Right kidney (tissue), 1 donor: ENCODE data around the gene FGGY.

Source experiments
- DNase-seq: peaks from one replicate; pipeline ENCODE4 v3.0.0-alpha.2; 2016

FGGY gene

DNA sequence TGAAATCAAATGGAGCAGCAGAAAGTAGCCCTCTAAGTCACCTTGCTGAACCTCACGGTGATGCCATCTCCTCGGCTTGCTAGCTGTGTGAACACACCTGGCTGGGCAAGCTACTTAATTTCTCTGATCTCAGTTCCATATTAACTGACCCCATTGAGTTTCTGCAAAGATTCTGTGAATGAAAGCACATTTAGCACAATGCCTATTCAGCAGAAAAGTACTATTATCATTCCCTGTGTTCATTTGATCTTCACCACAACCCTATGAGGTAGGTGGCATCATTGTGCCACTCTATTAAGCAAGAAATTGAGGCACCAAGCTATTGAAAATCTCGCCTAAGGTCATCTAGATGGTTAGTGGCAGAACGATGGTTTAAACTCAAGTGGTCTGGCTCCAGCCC is 387.8 kb downstream of the FGGY start:
- no peak for DNase-seq

DNA sequence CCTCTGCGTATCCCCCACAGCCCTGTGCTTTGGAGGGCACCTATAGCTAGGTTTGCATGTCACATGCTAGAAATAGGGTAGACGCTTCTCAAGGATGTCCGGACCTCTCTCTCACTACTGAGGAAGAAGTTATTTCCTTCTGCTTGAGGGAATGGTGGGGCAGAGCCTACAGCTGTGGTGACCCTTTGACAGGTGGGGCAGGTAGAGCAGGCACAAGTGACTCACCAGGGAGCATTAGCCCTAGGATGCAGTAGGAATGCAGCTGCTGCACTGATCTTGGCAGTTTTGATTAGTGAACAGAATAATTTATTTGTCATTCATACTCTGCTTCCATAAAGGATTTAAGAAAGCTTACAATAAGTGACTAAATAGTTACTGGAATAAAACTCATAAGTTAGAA is 388.2 kb downstream of the FGGY start:
- DNase-seq, result no peak

DNA sequence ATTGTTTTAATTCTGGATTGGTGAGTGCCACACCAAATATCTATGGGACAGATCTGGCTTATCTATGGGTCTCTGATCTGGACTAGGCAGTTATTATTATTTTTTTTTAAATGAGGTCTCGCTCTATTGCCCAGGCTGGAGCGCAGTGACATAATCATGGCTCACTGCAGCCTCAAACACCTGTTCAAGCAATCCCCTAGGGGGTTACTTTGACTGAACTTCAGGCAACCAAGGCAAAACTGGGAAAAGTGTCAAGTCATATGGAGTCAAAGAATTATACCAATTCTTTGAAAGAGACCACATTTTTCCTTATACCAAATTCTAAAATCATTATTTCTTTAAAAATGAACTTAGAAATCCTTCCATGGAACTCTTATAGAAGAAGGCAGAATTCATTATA is 388.8 kb downstream of the FGGY start:
- DNase-seq, result no peak

DNA sequence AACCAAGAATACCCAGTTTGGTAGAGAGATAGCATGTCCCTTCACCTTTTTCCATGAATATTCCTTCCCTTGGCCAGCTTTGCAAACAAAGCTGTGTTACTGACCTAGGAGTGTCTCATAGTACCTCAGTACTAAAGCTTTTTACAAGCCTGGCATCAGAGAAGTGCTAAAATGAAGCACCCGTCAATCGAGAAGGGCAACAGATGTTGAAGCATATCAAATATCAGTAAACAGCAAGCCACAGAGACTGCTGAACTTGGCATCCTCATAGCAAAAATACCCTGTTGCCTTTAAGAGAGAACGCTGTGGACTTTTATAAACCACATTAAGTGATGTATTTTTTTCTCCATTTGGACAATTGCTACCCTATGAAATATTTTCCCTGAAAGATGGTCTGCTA is 389.3 kb downstream of the FGGY start:
- no peak for DNase-seq

DNA sequence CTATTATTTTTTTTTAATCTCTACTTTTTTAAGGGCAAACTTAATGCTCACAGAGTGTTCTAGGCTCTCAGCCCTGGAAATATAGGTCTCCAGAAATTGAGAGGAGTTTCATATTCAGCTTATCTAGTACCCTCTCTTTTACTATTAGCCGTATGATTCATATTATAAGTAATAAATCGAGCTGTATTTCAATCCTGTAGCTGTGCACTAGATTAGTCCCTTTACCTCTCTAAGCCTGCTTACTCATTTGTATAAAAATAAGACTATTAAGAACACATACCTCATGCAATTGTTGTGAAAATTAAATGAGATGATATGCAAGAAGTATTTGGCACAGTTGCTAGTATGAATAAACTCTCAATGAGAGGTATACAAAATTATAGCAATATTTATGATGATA is 389.7 kb downstream of the FGGY start:
- DNase-seq, result no peak

DNA sequence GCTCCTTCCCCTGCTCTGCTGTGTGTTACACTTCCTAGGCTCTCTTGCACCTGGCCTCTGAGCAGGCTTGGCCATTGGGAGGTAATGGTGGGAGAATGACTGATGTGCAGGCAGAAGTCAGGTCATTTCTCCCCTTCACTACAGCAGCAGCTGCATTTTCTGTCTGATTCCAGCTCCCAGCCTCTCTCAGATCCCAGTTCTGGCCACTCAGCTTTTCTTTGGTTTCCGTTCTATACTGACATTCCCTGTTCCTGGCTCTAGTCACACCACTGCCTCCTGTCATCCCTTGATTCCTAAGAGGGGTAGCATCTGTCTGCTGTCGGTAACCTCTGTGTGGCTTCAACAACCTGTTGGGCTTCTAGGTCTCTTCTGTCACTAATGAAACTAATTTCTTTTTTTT is 390.2 kb downstream of the FGGY start:
- no peak for DNase-seq

DNA sequence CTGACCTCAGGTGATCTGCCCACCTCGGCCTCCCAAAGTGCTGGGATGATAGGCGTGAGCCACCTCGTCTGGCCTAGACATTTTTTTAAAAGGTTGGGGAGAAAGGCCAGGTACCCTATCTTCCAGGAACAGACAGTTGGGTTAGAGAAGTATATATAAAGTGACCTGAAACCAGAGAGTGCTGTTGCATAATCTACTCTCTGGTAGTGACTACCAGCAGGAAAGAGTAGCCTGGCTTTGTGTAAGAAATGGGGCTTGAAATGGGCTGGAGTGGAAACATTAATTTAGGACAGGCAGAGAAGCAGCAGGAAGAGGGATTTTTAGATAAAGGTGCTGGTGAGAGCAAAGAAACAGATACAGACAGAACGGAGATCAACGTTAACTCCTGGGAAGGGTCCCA is 392.1 kb downstream of the FGGY start:
- no peak for DNase-seq

DNA sequence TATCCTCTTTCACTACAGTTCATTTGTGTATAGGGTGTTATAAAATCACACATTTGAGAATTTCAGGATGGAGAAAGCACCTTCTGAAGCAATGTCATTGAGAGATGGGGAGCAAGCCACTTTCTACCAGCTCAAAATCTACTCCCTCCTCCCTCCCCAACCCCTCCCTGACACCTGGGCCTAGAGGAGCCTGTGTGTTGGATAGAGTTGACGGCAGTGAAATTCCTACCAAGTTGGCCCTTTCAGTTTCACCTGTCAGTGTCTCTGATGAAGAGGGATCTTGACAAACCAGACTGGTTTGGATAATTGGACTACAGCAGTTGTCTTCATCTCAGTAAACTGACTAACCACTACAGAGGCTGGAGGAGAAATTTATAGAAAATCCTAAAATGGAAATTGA is 392.8 kb downstream of the FGGY start:
- DNase-seq, result no peak

DNA sequence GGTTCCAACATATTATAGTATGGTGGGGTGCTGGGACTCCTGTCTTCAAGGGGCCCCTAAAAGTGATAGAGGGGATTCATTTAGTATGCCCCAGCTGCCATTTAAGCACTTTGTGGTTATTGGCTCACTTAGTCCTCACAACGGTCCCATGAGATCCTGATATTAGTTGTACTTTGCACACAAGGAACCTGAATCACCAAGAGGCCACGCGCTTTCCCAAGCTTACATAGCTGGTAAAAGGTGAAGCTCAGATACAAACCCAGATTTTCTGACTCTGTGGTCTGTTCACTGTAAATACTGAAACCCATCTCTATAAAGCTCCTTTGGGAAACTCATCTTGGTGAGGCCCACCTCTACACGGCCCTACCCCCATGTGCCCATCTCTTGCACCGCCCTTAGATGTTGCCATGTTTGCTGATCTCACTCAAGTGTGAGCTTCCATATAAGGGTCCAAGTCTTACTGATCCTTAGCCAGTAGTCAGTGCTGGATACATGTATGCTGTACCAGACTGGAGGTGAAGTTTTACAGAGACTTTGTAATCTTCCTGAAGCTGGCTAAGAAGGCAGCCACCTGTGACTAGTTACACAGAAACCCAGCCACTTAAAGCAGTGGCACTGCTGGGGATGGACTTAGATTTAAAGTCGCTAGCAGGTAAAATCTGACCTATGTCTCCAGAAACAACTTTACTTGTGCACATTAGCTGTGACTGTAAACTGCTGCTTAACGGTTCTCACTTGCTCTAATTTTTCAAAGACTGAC is 393.5 kb downstream of the FGGY start:
- no peak for DNase-seq

DNA sequence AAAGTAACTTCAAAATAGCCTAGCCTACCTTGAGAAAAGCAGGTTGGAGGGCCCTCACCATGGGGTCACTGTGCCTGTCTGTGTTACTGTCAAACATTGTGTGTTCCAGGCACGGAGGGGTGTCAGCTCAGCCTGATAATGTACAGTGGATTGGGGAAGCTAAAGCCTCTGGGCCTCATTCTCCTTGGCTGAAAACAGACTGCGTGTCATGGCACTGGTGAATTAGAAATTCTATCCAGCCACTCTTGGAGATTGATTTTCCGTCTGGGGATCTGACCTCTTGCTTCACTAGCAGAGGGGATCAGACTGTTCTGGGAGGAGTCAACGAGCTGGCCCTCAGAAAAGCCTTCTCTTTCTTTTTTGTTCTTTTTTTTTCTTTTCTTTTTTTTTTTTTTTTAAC is 394.4 kb downstream of the FGGY start:
- no peak for DNase-seq

DNA sequence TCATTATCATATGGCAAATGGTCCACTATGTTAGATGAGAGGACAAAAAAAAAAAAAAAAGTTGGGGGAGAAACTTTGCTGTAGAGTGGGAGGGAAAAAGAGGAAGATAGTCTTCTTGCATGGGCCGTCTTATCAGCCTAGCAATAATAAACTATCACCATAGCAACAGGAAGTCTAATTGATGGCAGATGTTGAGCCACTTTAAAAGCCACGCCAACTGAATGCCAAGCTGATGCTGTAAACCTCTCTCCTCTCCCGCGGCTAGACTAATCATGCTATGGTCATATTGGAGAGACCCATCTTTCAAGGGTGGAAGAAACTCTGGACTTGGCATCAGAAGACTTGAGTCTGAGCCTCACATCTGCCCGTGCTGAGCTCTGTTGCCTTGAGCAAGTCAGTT is 395.7 kb downstream of the FGGY start:
- no peak for DNase-seq

DNA sequence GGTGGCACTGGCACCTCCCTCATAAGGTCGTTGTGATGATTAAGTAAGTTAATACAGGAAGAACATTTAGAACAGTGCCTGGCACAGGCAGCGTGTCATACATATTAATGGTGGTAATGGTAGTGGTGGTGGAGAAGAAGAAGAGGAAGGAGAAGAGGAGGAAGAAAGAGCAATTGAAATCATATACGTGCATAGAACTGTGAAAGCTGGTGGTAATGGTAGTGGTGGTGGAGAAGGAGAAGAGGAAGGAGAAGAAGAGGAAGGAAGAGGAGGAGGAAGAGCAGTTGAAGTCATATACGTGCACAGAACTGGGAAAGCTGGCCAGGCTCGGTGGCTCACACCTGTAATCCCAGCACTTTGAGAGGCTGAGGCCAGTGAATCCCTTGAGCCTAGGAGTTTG is 396.5 kb downstream of the FGGY start:
- no peak for DNase-seq

DNA sequence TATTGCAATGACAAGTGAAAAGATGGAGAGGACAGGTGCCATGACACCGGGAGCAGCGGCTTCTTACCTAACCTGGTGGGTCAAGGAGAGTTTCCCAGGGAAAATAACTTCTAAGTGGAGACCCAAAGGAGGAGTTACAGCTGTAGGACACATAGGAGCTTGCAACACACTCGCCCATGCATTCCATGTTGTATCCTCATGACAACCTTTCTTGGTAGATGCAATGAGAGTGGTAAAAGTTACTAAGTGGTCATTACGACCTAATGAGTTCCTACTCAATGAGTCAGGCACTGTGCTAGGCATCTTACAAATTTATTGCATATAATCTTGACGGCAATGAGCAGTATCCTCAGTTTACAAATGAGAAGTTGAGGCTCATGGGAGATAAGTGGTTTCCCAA is 398.4 kb downstream of the FGGY start:
- DNase-seq, result no peak

DNA sequence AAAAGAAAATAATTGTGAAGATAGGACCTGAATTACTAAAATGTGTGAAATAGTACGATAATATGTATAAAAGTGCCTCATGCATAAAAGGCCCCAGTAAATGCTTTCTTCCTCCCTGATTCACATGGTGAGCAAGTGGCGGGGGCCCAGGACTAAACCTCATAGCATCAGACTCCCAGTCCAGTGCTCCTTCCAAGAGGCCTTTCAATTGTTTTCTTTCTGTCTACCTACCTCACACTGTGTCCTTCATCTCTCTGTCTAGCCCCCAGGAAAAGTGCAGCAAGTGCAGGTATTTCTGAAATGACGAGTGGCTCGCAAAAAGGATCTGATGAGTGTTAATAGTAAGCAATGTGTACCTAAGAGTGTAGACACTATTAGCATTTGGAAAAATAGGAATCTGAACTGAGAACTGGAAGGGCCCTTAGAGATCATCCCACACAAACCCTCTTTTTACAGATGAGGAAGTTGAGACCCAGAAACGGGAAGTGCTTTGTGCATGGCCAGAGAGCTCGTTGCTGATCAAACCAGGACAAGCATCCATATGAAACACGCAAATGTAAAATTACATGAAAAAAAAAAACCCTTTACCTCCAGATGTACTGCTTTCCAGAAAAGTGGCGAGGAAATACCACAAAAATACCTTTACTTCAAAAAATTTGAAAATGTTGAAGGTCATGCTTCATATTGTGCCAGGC is 399.7 kb downstream of the FGGY start:
- DNase-seq, result no peak

DNA sequence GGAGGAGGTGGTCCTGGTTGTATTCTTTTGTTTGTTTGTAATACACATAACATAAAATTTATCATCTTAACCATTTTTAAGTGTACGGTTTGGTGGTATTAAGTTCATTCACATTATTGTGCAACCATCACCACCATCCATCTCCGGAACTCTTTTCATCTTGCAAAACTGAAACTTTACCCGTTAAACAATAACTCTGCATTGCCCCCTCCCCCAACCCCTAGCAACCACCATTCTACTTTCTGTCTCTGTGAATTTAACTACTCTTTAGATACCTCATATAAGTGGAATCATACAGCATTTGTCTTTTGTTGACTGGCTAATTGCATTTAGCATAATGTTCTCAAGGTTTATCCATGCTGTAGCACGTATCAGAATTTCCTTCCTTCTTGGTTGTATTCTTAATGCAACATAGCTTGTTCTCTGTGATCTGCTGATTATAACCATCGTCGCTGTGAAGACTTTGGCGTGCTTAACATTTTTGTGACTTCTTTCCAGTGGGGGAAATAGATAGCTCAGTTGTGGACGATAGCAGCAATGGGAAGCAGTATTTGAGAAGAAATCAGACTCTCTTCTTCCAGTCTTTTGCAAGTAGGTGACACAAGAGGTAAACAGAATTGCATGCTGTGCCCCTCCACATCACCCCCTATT is 400.4 kb downstream of the FGGY start:
- DNase-seq, result no peak

DNA sequence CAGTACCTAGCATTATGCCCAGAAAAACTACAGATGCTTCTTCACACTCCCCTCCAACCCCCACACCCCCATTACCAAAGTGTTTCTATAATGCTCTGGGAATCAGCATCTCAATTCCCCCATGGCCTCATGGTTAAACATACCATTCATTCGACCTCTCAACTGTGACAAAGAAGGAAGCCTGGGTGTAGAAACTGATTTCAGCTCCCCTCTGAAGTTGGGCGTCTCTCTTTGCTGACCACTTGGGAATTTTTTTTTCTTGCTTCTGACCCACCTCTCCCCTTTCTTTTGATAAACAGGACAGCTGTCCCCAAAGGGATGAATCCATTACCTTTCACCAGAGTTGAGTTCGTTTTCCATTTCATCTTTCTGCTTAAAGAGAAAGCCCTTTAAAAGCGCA is 401.5 kb downstream of the FGGY start:
- DNase-seq, result no peak

DNA sequence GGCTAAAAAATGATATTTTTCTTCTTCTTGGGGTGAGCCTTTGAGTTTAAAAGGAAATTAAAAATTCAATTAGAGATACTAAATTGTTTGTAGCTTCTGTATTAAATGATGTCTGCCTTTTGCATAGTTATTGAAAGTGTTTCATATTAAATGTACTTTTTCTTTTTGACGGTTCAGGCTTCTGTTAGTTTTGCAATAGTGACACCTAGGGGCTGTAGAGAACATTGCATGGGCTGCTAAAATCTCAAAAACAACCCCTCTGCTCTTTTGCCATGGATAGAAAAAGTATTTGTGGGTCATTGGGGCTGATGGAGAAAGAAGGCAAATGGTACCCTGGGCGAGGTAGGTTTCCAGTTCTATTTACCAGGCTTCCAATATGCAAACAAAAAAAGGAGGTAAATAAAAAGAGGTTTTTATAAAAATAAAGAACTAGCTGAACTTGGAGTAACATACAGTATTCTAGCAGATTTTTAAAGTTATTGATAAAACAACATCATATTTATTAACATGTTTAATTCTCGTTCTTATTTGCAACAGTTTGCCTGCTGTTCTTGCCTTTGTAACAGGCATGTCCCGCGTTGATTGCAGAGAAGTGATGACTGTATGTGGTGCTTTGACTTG is 402.4 kb downstream of the FGGY start:
- DNase-seq, result peak; percentile 46

DNA sequence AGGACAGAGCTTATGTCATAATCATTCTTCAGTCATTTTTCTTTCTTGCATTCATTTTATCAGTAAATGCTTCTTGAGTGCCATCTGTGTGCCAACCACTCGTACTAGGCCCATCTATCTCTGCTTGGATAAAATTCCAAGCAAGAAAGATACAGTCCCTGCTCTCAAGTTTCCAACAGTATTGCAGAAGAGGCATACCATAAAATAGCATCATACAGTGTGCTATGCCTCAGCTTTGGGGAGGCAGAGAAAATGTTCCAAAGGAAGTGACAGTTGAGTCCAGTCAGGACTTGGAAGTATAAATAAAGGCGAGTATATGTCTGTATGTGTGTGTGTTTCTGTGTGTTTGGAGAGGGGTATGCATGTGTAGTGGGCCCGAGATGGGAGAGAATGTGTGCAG is 404.5 kb downstream of the FGGY start:
- no peak for DNase-seq

DNA sequence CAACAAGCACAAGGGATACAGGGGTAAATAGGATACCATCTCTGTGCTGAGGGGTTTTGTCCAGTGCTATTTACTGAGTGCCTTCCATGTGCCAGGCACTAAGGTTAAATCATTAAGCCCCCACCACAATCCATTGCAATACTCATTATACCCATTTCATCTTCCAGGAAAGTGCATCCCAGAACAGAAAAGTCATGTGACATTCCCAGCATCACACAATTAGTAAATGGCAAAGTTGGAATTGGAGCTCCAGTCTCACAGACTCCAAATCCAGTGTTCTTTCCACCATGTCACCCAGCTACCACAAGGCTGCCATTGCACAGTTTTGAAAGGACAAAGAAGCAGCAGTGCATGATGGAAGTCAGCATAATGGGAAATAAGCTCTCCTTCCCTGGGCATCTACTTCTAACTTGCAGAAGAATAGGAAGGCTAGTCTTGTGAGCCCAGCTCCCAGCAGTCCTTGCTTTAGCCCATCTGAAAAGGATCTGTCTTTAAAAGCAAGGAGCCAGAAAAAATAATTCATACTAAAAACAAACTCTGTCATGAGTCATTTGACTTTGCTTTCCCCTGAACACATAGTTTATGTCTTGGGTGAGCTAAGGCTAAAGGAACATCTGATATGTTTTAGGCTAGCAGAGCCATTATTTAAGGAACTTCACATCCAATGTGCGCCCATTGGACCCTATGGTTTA is 406.5 kb downstream of the FGGY start:
- no peak for DNase-seq

DNA sequence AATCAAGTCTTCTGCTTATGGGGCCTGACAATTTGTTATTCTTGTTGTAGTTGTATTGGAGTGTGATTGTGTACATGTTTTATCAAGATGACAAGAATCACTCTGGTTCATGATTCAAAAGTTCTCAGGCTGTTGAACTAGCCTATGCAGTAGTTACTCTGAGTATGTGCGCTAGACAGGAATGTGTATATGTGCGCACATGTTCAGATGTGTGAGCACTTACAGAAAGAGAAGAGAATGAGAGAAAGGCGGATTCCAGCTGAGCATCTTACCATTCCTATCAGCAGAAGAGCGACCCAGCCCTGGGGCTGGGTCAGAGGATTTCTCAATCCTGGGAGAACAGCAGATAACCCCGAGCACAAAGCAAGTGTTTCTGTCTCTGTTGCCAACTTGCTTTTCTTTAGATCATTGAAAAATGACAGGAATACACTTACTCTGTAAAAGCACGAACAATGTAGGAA is 407.1 kb downstream of the FGGY start:
- no peak for DNase-seq

DNA sequence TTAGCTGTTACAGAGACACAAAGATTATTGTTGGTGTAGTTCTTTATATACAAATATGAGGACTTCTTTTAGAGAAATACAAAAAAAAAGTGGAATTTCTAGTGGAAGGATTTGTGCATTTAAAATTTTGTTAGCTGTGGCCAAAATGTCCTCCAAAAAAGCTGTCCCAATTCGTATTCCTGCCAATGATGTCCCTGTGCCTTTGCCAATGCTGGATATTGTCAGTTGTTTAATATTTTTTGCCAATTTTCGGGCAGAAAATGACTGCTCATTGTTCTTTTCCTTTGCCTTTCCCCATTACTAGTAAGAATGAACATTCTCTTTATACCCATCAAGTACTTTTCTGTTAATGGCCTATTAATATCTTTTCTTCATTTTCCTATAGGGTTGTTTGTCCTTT is 407.8 kb downstream of the FGGY start:
- no peak for DNase-seq

DNA sequence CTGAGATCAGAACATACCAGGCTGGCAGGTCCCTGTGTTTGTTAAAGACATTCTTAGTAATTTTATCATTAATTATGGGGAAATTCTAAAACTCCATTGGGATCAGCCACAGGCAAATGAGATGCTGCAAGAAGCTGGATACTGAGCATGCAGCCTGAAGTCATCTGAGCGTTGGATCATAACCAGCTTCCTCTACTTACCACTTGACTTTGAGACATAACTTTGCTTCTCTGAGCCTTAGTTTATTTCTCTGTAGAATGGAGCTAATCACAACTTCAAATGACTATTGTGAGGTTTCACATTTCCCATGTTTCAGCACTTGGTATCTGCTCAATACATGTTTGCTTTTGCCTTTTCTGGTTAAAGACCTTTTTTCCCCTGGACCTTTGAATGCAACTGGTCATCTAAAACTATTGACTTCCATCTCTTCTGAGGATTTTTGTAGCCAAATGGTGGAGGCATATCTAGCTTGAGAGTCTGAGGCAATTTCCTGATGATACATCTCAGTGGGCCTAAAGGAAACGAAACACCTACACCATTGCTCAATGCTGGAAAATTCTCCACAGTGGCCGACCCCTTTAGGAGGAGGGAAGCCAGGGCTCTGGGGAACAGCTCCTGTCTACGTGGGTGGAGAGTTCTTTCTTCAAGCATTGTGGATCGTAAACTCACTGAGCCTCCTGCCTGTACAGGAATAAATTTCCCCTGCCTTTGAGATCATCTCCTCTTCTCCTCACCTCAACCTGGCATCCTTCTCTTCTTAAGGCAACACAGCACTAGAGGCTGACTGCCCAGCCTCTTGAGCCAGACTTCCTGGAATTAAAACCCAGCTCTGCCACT is 408.8 kb downstream of the FGGY start:
- no peak for DNase-seq
